SK-N-SH treated with all-trans-retinoic acid at 6 μM for 48 hours (cell line): ENCODE measurements around the gene KARS1.

Experiments used
- ATAC-seq: fragments of 200-7000 bp; cut with Tn5 transposase; 3 replicates; pipeline ENCODE4 v1.9.1; 2020; ENCODE audit warnings: mild to moderate bottlenecking, moderate library complexity
- BACH2 ChIP-seq: fragments of 250-450 bp; sonication (Bioruptor Pico); IDR thresholded peaks from 2 replicates; pipeline ENCODE4 v1.9.0; 2021; ENCODE audit warnings: mild to moderate bottlenecking, borderline replicate concordance
- CSDC2 ChIP-seq: fragments of 250-450 bp; sonication (Bioruptor Pico); IDR thresholded peaks from 2 replicates; pipeline ENCODE4 v1.5.0; 2020; ENCODE audit warnings: mild to moderate bottlenecking, moderate library complexity
- CSRNP3 ChIP-seq: fragments of 250-450 bp; sonication (Bioruptor Pico); IDR thresholded peaks from 2 replicates; pipeline ENCODE4 v1.5.1; 2021; ENCODE audit warnings: mild to moderate bottlenecking, moderate library complexity
- ESRRG ChIP-seq: fragments of 250-450 bp; sonication (Bioruptor Pico); IDR thresholded peaks from 2 replicates; pipeline ENCODE4 v1.6.1; 2021; ENCODE audit warnings: mild to moderate bottlenecking
- GLIS3 ChIP-seq: fragments of 250-450 bp; sonication (Bioruptor Pico); IDR thresholded peaks from 2 replicates; pipeline ENCODE4 v1.5.0; 2020; ENCODE audit warnings: mild to moderate bottlenecking, moderate library complexity
- ISL1 ChIP-seq: fragments of 250-450 bp; sonication (Bioruptor Pico); IDR thresholded peaks from 2 replicates; pipeline ENCODE4 v2.1.2; 2022; ENCODE audit warnings: mild to moderate bottlenecking, moderate library complexity
- OSR1 ChIP-seq: fragments of 250-450 bp; sonication (Bioruptor Pico); IDR thresholded peaks from 2 replicates; pipeline ENCODE4 v1.8.0; 2022; ENCODE audit warnings: moderate library complexity, mild to moderate bottlenecking, inconsistent platforms
- PATZ1 ChIP-seq: fragments of 250-450 bp; sonication (Bioruptor Pico); IDR thresholded peaks from 2 replicates; pipeline ENCODE4 v1.8.0; 2020; ENCODE audit warnings: mild to moderate bottlenecking, moderate library complexity, borderline replicate concordance
- POU6F1 ChIP-seq: fragments of 250-450 bp; sonication (Bioruptor Pico); IDR thresholded peaks from 2 replicates; pipeline ENCODE4 v1.8.0; 2021; ENCODE audit warnings: low read depth, mild to moderate bottlenecking, moderate library complexity, borderline replicate concordance
- PPARA ChIP-seq: fragments of 250-450 bp; sonication (Bioruptor Pico); IDR thresholded peaks from 2 replicates; pipeline ENCODE4 v1.5.0; 2020; ENCODE audit warnings: mild to moderate bottlenecking, borderline replicate concordance
- RARB ChIP-seq: fragments of 250-450 bp; sonication (Bioruptor Pico); IDR thresholded peaks from 2 replicates; pipeline ENCODE4 v1.8.0; 2021; ENCODE audit warnings: mild to moderate bottlenecking, moderate library complexity
- SNAI2 ChIP-seq: fragments of 250-450 bp; sonication (Bioruptor Pico); IDR thresholded peaks from 2 replicates; pipeline ENCODE4 v1.5.0; 2020; ENCODE audit warnings: mild to moderate bottlenecking, moderate library complexity
- TCF4 ChIP-seq: fragments of 250-450 bp; sonication (Bioruptor Pico); IDR thresholded peaks from 2 replicates; pipeline ENCODE4 v1.8.0; 2021; ENCODE audit warnings: mild to moderate bottlenecking, moderate library complexity, borderline replicate concordance
- TOX ChIP-seq: fragments of 250-450 bp; sonication (Bioruptor Pico); IDR thresholded peaks from 2 replicates; pipeline ENCODE4 v1.8.0; 2021; ENCODE audit warnings: mild to moderate bottlenecking, moderate library complexity, borderline replicate concordance
- TSHZ2 ChIP-seq: fragments of 250-450 bp; sonication (Bioruptor Pico); IDR thresholded peaks from 2 replicates; pipeline ENCODE4 v1.5.0; 2020; ENCODE audit warnings: mild to moderate bottlenecking, moderate library complexity
- ZC3H10 ChIP-seq: fragments of 250-450 bp; sonication (Bioruptor Pico); IDR thresholded peaks from 2 replicates; pipeline ENCODE4 v1.5.1; 2021; ENCODE audit warnings: mild to moderate bottlenecking, moderate library complexity
- ZFP3 ChIP-seq: fragments of 250-450 bp; sonication (Bioruptor Pico); IDR thresholded peaks from 2 replicates; pipeline ENCODE4 v1.5.0; 2020; ENCODE audit warnings: mild to moderate bottlenecking, moderate library complexity
- ZFP30 ChIP-seq: fragments of 450-650 bp; formaldehyde crosslinking; IDR thresholded peaks from 2 replicates; pipeline ENCODE4 v1.5.0; 2022; ENCODE audit warnings: mild to moderate bottlenecking, moderate library complexity
- ZNF565 ChIP-seq: fragments of 450-650 bp; formaldehyde crosslinking; conservative IDR thresholded peaks from 2 replicates; pipeline ENCODE4 v1.5.0; 2020; ENCODE audit warnings: low read depth, mild to moderate bottlenecking, moderate library complexity
- ZNF70 ChIP-seq: fragments of 450-650 bp; formaldehyde crosslinking; IDR thresholded peaks from 2 replicates; pipeline ENCODE4 v1.5.0; 2020; ENCODE audit warnings: mild to moderate bottlenecking, moderate library complexity
- ZNF8 ChIP-seq: fragments of 450-650 bp; formaldehyde crosslinking; IDR thresholded peaks from 2 replicates; pipeline ENCODE4 v1.5.0; 2020; ENCODE audit warnings: mild to moderate bottlenecking, moderate library complexity

KARS1 gene

GRCh38 chr16:75647492-75648264, at the start of gene KARS1, which contains the start of gene TERF2IP:
KARS1 (minus strand) TSS chr16:75647665; CDS start chr16:75647639, 26 bp downstream.
TERF2IP (plus strand) TSS chr16:75647773; CDS start chr16:75647883, 110 bp downstream.
- TF ChIP-seq PATZ1 (CRISPR knock-in tag) (no peak), ZNF70 (CRISPR knock-in tag) (peak; percentile 95), TCF4 (no peak), ZNF565 (CRISPR knock-in tag) (no peak), SNAI2 (CRISPR knock-in tag) (no peak), CSDC2 (no peak), ZFP3 (no peak), ZC3H10 (CRISPR knock-in tag) (no peak), ESRRG (CRISPR knock-in tag) (no peak), PPARA (no peak), GLIS3 (CRISPR knock-in tag) (0 out of 2 replicates have a peak, but pooled peaks have one; percentile 53)
- ATAC-seq = peak; percentile 94

GRCh38 chr16:75695708-75696107, 48.2 kb upstream of the KARS1 start:
- TF ChIP-seq SNAI2 (CRISPR knock-in tag) = no peak
- no peak for ATAC-seq

GRCh38 chr16:75687361-75687760, 39.9 kb upstream of the KARS1 start:
- ATAC-seq = no peak
- no peak for TF ChIP-seq TCF4
- no peak for TF ChIP-seq ZFP30 (CRISPR knock-in tag)
- no peak for TF ChIP-seq POU6F1 (CRISPR knock-in tag)
- TF ChIP-seq ZNF565 (CRISPR knock-in tag) = no peak
- no peak for TF ChIP-seq RARB
- no peak for TF ChIP-seq PATZ1 (CRISPR knock-in tag)
- TF ChIP-seq SNAI2 (CRISPR knock-in tag) = no peak
- no peak for TF ChIP-seq GLIS3 (CRISPR knock-in tag)
- TF ChIP-seq OSR1 = no peak
- no peak for TF ChIP-seq ZNF8
- no peak for TF ChIP-seq ISL1 (CRISPR knock-in tag)
- no peak for TF ChIP-seq TOX
- TF ChIP-seq CSDC2 = no peak
- no peak for TF ChIP-seq PPARA
- no peak for TF ChIP-seq ZFP3
- TF ChIP-seq BACH2 (CRISPR knock-in tag) = no peak
- no peak for TF ChIP-seq CSRNP3

- no peak for TF ChIP-seq TSHZ2
- TF ChIP-seq TCF4 = no peak
- TF ChIP-seq GLIS3 (CRISPR knock-in tag) = no peak
- no peak for TF ChIP-seq PPARA
- no peak for TF ChIP-seq BACH2 (CRISPR knock-in tag)
- TF ChIP-seq POU6F1 (CRISPR knock-in tag) = no peak
- TF ChIP-seq RARB = no peak
- no peak for ATAC-seq
These were observed 34.8 kb upstream of the KARS1 start for GRCh38 chr16:75682308-75682707.
